GDM1 (cell line): ENCODE results near the gene PEX11B.

Experiments
- DNase-seq: peaks from one replicate; lab custom pipeline; 2025; lab: John Stamatoyannopoulos, UW

The PEX11B gene

DNA sequence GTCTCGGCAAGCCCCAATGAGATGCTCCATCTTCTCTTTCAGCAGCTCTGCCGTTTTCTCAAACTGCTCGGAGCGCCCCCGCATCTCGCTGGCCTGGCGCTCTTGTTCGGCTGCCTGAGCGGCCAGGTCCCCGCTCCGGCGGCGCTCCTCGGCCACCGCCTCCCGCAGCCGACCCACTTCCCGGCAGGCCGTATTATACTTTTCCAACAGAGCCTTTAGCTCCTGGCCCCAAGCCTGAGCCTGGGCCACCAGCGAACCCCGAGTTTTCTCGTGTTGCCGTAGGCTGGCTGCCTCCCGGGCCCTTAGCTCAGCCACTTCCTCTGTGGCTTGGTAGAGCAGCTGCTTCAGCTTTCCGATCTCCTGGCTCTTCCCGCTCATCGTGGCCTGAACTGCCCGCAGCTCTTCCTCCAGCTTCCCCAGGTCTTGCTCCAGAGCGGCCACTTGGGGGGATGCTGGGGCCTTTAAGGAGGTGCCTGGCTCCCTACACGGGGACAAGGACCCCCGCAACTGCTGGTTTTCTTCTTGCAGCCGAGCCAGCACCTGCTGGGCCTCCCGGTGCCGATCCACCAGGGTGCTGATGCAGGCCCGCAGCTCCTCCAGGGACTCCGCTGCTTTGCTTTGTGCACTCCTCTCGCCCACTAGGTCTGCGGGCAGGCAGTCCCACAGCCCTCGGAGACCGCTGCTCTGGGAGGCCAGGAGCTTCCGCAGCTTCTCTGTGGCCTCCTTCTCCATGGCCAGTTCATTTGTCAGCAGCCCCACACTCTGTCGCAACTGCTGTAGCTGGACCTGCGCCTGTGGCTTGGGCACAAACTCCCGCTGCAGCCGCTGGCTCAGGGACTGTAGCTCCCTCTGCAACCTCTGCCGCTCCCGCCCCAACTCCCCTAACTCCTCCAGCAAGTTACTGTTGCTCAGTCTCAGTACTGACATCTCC, 46.3 kb downstream of the PEX11B start:
- no peak for DNase-seq

DNA sequence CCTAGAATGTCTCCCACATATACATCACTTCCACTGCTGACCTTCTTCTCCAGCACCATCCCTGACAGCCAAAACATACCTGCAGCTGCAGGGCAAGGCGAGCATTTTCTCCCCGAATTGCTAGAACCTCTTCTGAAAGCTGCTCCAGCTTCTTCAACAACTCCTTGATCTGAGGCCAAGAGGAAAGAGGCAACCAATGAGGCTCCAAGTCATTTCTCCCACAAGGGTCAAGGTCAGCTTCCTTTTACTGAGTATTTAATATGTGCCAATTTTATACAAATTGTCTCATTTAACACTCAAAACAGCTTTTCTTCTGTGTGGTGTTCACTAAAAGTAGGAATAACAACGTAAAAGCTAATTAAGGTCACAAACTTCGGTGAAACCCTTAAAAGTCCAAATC, 50.3 kb downstream of the PEX11B start:
- DNase-seq: no peak

DNA sequence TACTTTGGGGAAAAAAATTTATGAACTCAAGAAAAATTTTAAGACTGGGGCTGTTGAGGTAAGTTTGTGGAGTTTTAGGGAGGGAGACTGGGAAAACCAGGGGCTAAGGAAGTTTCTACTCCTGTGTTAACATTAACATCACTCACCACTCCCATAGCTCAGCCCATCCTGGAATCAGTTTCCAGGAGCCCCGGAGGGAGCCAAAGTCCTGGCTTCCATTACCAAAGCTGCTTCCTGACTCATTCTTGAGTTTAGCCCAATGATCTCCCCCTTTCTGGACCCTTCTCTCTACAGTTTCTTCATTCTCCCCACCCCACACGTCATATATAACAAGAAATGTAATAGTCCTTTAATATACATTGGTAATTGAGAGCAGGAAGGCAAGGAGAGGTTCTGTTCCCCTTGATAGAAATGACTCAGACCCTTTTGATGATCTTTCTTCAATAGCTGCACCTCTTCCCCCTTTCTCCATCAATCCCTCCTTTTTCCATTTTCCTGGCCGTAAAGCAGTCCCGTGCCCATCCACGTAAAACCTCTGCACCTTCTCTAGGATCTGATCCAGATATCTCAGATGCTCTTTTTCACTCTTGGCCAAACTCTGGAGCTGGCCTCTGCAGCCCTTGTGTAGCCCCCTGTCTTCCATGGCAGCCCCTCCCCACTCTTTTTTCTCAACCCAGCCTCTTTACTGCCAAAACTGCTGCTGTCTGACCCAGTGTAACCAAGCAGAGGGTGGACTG, 55.1 kb downstream of the PEX11B start:
- no peak for DNase-seq
